Measurements from ENCODE around the gene MYBL2. TPM values are rescaled to one million over a fixed set of nuclear protein-coding genes. Genes with fewer than 3 reads are reported as not detected.
A peak's percentile ranks its signal among the peaks of the same experiment; 100 is the strongest.

MYBL2 gene
- total and polyA plus RNA-seq, 7 experiments from 2014 or later: 0.58 to 69.7 (median 2.7) TPM; not detected in 4

DNA sequence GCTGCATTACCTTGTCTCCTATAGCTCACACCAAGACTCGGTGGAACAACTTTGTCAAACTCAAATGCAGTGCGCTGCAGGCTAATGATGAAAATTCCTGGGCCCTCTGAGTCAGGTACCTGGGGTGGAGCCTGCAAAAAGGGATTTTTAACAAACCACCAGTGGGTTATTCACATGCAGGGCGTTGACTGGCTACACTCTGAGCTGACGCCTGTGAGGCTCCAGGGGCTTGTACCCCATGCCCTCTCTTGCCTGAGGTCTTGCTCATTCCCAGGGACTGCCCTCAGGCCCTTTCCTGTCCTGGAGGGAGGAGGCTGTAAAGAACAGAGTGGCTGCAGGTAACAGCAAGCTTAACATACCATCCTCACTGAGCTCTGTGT is 50.7 kb downstream of the MYBL2 start:
- no peaks in the 10 kb centered on the region for H3K9me3 ChIP-seq (ENCODE audit: control insufficient read depth in 2 of 3, low read length in 3 of 3)

DNA sequence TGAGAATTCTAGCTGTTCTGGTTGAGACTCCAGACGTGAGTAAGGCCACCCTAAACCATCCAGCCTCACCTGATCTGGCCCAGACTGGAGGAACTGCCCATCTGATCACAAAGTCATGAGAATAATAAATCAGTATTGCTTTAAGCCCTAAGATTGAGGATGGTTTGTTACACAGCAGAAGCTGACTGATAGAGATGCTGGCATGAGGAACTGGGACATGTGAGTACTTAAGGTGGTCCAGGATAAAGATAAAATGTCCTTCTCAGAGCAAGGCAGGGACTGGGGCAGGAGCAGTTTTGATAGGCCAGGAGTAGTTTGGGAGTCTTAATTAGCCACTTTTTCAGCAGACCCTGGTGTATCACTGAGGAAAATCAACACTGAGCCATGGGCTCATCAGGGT is 53.1 kb downstream of the MYBL2 start:
- intact Hi-C loops (cut with micrococcal nuclease): loop anchor here (5.0 to 10.0 kb wide), 2 partner anchors 55 to 802 kb away; partner anchors contain the start of genes MYBL2 (in 1 of the 2) and SERINC3 (in 1 of the 2)
- ChIA-PET CTCF (interaction anchor here (0.6 kb wide), 1 partner anchor 29 kb away, joined by 3 read pairs; no protein-coding TSS in a partner anchor), POLR2A (no interaction called here)
- H3K36me3 ChIP-seq (ENCODE audit: control insufficient read depth in 2 of 3, insufficient read depth in 3 of 3, low read length in 3 of 3): no peaks in the 10 kb centered on the region
- H3K4me3 Mint-ChIP-seq: peak overlapping the region in 4 of 10 donors; percentile 11 to 60 (median 40)
- H3K27ac ChIP-seq (ENCODE audit: low read depth, low read length): no peak overlapping the region
- H3K27me3 Mint-ChIP-seq: no peaks in the 10 kb centered on the region
- H3K4me3 ChIP-seq (ENCODE audit: low read length): no peak overlapping the region
- H3K9me3 ChIP-seq (ENCODE audit: control insufficient read depth in 2 of 3, low read length in 3 of 3): no peaks in the 10 kb centered on the region
- H3K9me3 Mint-ChIP-seq: peaks cover 0 to 6% (median 0%) of the 10 kb centered on the region in 11 donors
- peak overlapping the region in 7 of 9 donors; percentile 21 to 95 (median 84) for H3K27ac Mint-ChIP-seq
- H3K4me1 Mint-ChIP-seq: peaks cover 13 to 80% (median 57%) of the 10 kb centered on the region in 7 donors
- ATAC-seq (no peak), DNase-seq (no peak)
- H3K36me3 Mint-ChIP-seq: peaks cover 0 to 17% (median 4%) of the 10 kb centered on the region in 5 donors
- peaks cover 0 to 53% of the 10 kb centered on the region in 2 donors for H3K4me1 ChIP-seq (ENCODE audit: control insufficient read depth in 2 of 2, insufficient read depth in 2 of 2, low read length in 2 of 2)
- H3K27me3 ChIP-seq (ENCODE audit: control insufficient read depth in 2 of 2, insufficient read depth in 2 of 2, low read length in 2 of 2): no peaks in the 10 kb centered on the region

More for the DNA sequence above, 50.7 kb downstream of the MYBL2 start:
- Mint-ChIP-seq H3K27ac (peak overlapping the region in 3 of 9 donors; percentile 34 to 80 (median 51)), H3K9me3 (peaks cover 0 to 6% (median 0%) of the 10 kb centered on the region in 11 donors), H3K4me1 (peaks cover 8 to 56% (median 35%) of the 10 kb centered on the region in 7 donors), H3K27me3 (no peaks in the 10 kb centered on the region), H3K36me3 (peaks cover 0 to 17% (median 4%) of the 10 kb centered on the region in 5 donors), H3K4me3 (no peak overlapping the region)
- Histone ChIP-seq H3K27ac (ENCODE audit: low read depth, low read length) (no peak overlapping the region), H3K4me3 (ENCODE audit: low read length) (no peak overlapping the region), H3K27me3 (ENCODE audit: control insufficient read depth in 2 of 2, insufficient read depth in 2 of 2, low read length in 2 of 2) (no peaks in the 10 kb centered on the region), H3K36me3 (ENCODE audit: control insufficient read depth in 2 of 3, insufficient read depth in 3 of 3, low read length in 3 of 3) (no peaks in the 10 kb centered on the region), H3K4me1 (ENCODE audit: control insufficient read depth in 2 of 2, insufficient read depth in 2 of 2, low read length in 2 of 2) (peaks cover 0 to 33% of the 10 kb centered on the region in 2 donors)
- intact Hi-C loops (cut with micrococcal nuclease): no loop called here
- DNase-seq (no peak), ATAC-seq (no peak)
- POLR2A ChIA-PET: interaction anchor here (0.9 to 1.6 kb wide), 3 partner anchors 11 to 25 kb away, joined by 3 to 6 read pairs (median 4); no protein-coding TSS in a partner anchor
- CTCF ChIA-PET: no interaction called here

DNA sequence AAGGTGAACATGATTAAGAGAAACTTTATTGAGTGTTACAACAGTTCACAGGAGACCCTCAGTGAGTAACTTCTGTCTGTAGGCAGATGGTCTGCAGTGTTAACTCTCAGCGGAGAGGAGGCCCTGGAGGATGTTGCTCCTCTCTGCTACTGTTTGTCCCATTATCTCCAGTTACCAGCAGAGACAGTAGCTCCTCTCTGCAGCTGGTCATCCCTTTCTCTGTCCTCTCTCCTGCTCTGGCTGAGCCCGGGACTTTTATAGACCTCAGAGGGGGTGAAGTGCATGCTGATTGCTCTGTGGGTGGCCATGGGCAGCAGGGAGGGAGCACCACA is 54.1 kb downstream of the MYBL2 start:
- CTCF ChIA-PET: interaction anchor here (1.2 kb wide), 2 partner anchors 29 to 30 kb away, joined by 3 to 5 read pairs; no protein-coding TSS in a partner anchor
- Histone ChIP-seq H3K27me3 (ENCODE audit: control insufficient read depth in 2 of 2, insufficient read depth in 2 of 2, low read length in 2 of 2) (no peaks in the 10 kb centered on the region), H3K9me3 (ENCODE audit: control insufficient read depth in 2 of 3, low read length in 3 of 3) (no peaks in the 10 kb centered on the region), H3K36me3 (ENCODE audit: control insufficient read depth in 2 of 3, insufficient read depth in 3 of 3, low read length in 3 of 3) (no peaks in the 10 kb centered on the region), H3K27ac (ENCODE audit: low read depth, low read length) (peak overlapping the region; percentile 75), H3K4me1 (ENCODE audit: control insufficient read depth in 2 of 2, insufficient read depth in 2 of 2, low read length in 2 of 2) (peaks cover 0 to 53% of the 10 kb centered on the region in 2 donors), H3K4me3 (ENCODE audit: low read length) (no peak overlapping the region)
- ATAC-seq (no peak), DNase-seq (no peak)
- Mint-ChIP-seq H3K4me3 (peak overlapping the region in 8 of 10 donors; percentile 14 to 62 (median 37)), H3K4me1 (peaks cover 13 to 90% (median 65%) of the 10 kb centered on the region in 7 donors), H3K36me3 (peaks cover 0 to 17% (median 4%) of the 10 kb centered on the region in 5 donors), H3K27me3 (no peaks in the 10 kb centered on the region), H3K9me3 (peaks cover 0 to 6% (median 0%) of the 10 kb centered on the region in 11 donors), H3K27ac (peak overlapping the region; percentile 47 to 88 (median 78))
- intact Hi-C loops (cut with micrococcal nuclease): loop anchor here (5.0 to 10.0 kb wide), 2 partner anchors 56 to 801 kb away; partner anchors contain the start of genes MYBL2 (in 1 of the 2) and SERINC3 (in 1 of the 2)
- POLR2A ChIA-PET: interaction anchor here (1.3 kb wide), 1 partner anchor 11 kb away, joined by 4 read pairs; no protein-coding TSS in a partner anchor

DNA sequence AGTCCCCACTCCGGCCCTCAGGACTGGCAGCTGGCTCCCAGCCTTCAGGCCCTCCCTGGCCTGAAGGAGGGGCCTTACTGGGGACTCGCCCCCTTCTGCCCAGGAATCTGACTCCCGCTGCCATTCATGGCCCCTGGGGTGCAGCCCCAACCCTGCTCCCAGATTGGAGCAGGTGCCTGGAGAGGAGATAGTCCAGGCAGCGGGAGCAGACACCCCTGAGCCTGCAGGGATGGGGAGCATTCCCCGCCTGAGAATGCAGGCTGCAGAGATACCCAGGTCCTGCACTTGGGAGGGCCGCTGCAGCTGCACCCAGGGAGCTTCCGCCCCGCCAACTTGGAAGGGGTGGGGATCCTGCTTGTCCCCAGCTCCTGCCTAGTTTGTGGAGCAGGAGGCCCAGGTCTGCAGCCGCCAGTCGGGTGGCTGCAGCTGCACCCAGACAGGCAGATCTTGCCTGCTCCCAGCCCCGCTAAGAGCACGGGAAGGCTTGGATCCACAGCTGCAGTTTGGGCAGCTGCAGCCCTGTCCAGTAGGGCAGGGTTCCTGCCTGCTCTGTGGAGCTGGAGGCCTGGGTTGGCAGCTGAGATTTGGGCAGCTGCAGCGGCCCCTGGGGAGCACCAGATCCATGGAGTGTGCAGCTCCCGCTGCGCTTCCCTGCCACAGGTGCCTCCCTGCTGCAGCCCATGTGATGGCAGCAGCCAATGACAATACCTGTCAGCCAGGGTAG is 54.7 kb downstream of the MYBL2 start:
- Histone ChIP-seq H3K4me1 (ENCODE audit: control insufficient read depth in 2 of 2, insufficient read depth in 2 of 2, low read length in 2 of 2) (peaks cover 0 to 53% of the 10 kb centered on the region in 2 donors), H3K9me3 (ENCODE audit: control insufficient read depth in 2 of 3, low read length in 3 of 3) (no peaks in the 10 kb centered on the region), H3K27me3 (ENCODE audit: control insufficient read depth in 2 of 2, insufficient read depth in 2 of 2, low read length in 2 of 2) (no peaks in the 10 kb centered on the region), H3K27ac (ENCODE audit: low read depth, low read length) (peak overlapping the region; percentile 75), H3K4me3 (ENCODE audit: low read length) (peak overlapping the region; percentile 62), H3K36me3 (ENCODE audit: control insufficient read depth in 2 of 3, insufficient read depth in 3 of 3, low read length in 3 of 3) (no peaks in the 10 kb centered on the region)
- DNase-seq (no peak), ATAC-seq (no peak)
- no peaks in the 10 kb centered on the region for H3K27me3 Mint-ChIP-seq
- peaks cover 0 to 6% (median 0%) of the 10 kb centered on the region in 11 donors for H3K9me3 Mint-ChIP-seq
- intact Hi-C loops (cut with micrococcal nuclease): loop anchor here (2.0 to 10.0 kb wide), 4 partner anchors 27 to 801 kb away; partner anchors contain the start of genes IFT52 (in 1 of the 2), MYBL2 (in 1 of the 2) and SERINC3 (in 1 of the 2)
- peak overlapping the region; percentile 62 to 92 (median 79) for H3K4me3 Mint-ChIP-seq
- H3K36me3 Mint-ChIP-seq: peaks cover 0 to 17% (median 4%) of the 10 kb centered on the region in 5 donors
- CTCF ChIA-PET: interaction anchor here (1.2 kb wide), 2 partner anchors 28 to 30 kb away, joined by 3 to 5 read pairs; no protein-coding TSS in a partner anchor
- H3K4me1 Mint-ChIP-seq: peaks cover 13 to 95% (median 70%) of the 10 kb centered on the region in 7 donors
- POLR2A ChIA-PET: interaction anchor here (1.3 to 2.6 kb wide), 4 partner anchors 10 to 29 kb away, joined by 4 to 15 read pairs (median 5); no protein-coding TSS in a partner anchor
- peak overlapping the region; percentile 65 to 95 (median 88) for H3K27ac Mint-ChIP-seq

DNA sequence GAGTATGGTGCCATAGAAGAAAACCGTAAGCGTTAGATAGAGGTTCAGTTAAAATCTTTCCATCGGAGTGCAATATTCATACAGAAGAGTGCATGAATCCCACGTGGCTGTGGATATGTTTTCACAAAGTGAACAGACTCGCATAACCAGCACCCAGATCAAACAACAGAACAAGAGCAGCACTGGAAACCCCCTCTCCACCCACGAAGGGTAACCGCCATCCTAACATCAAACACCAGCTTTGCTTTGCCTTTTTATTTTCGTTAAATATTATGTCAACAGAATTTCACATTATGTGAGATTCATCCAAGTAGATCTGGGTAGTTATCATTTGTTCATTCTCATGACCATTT is 55.2 kb downstream of the MYBL2 start:
- Histone ChIP-seq H3K27ac (ENCODE audit: low read depth, low read length) (peak overlapping the region; percentile 75), H3K9me3 (ENCODE audit: control insufficient read depth in 2 of 3, low read length in 3 of 3) (no peaks in the 10 kb centered on the region), H3K27me3 (ENCODE audit: control insufficient read depth in 2 of 2, insufficient read depth in 2 of 2, low read length in 2 of 2) (no peaks in the 10 kb centered on the region), H3K36me3 (ENCODE audit: control insufficient read depth in 2 of 3, insufficient read depth in 3 of 3, low read length in 3 of 3) (no peaks in the 10 kb centered on the region), H3K4me3 (ENCODE audit: low read length) (peak overlapping the region; percentile 62), H3K4me1 (ENCODE audit: control insufficient read depth in 2 of 2, insufficient read depth in 2 of 2, low read length in 2 of 2) (peaks cover 0 to 53% of the 10 kb centered on the region in 2 donors)
- peak overlapping the region; percentile 62 to 92 (median 79) for H3K4me3 Mint-ChIP-seq
- POLR2A ChIA-PET: interaction anchor here (1.3 to 2.6 kb wide), 4 partner anchors 10 to 29 kb away, joined by 4 to 15 read pairs (median 5); no protein-coding TSS in a partner anchor
- intact Hi-C loops (cut with micrococcal nuclease): loop anchor here (2.0 to 10.0 kb wide), 4 partner anchors 27 to 800 kb away; partner anchors contain the start of genes IFT52 (in 1 of the 2), MYBL2 (in 1 of the 2) and SERINC3 (in 1 of the 2)
- peak in 8 of 9 donors; percentile 57 to 90 (median 84) for DNase-seq
- ATAC-seq: peak; percentile 97
- peaks cover 0 to 6% (median 0%) of the 10 kb centered on the region in 11 donors for H3K9me3 Mint-ChIP-seq
- H3K4me1 Mint-ChIP-seq: peaks cover 13 to 94% (median 74%) of the 10 kb centered on the region in 7 donors
- H3K36me3 Mint-ChIP-seq: peaks cover 0 to 17% (median 4%) of the 10 kb centered on the region in 5 donors
- CTCF ChIA-PET: interaction anchor here (1.2 kb wide), 1 partner anchor 29 kb away, joined by 5 read pairs; no protein-coding TSS in a partner anchor
- peak overlapping the region; percentile 65 to 95 (median 88) for H3K27ac Mint-ChIP-seq
- H3K27me3 Mint-ChIP-seq: no peaks in the 10 kb centered on the region

DNA sequence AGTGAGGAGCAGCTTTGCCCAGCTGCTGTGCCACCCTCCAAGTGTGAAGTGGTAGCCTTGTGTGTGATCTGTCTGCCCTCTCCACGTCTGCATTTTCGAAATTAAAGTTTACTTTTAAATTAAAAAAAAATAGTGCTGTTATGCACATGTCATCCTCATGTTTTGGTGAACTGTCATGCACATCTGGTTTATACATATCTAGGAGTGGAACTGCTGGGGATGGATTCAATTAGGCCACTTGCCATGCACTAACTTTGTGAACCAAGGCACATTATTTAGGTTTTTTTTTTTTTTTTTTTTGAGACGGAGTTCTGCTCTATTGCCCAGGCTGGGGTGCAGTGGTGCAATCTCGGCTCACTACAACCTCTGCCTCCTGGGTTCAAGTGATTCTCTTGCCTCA is 56.3 kb downstream of the MYBL2 start:
- Histone ChIP-seq H3K4me3 (ENCODE audit: low read length) (no peak overlapping the region), H3K36me3 (ENCODE audit: control insufficient read depth in 2 of 3, insufficient read depth in 3 of 3, low read length in 3 of 3) (no peaks in the 10 kb centered on the region), H3K9me3 (ENCODE audit: control insufficient read depth in 2 of 3, low read length in 3 of 3) (no peaks in the 10 kb centered on the region), H3K4me1 (ENCODE audit: control insufficient read depth in 2 of 2, insufficient read depth in 2 of 2, low read length in 2 of 2) (peaks cover 0 to 51% of the 10 kb centered on the region in 2 donors), H3K27me3 (ENCODE audit: control insufficient read depth in 2 of 2, insufficient read depth in 2 of 2, low read length in 2 of 2) (no peaks in the 10 kb centered on the region), H3K27ac (ENCODE audit: low read depth, low read length) (peak overlapping the region; percentile 75)
- Mint-ChIP-seq H3K27me3 (no peaks in the 10 kb centered on the region), H3K9me3 (peaks cover 0 to 6% (median 0%) of the 10 kb centered on the region in 11 donors), H3K27ac (peak overlapping the region in 7 of 9 donors; percentile 66 to 93 (median 88)), H3K4me1 (peaks cover 14 to 93% (median 78%) of the 10 kb centered on the region in 7 donors), H3K4me3 (peak overlapping the region in 7 of 10 donors; percentile 10 to 85 (median 65)), H3K36me3 (peaks cover 0 to 17% (median 4%) of the 10 kb centered on the region in 5 donors)
- ATAC-seq (no peak), DNase-seq (no peak)
- ChIA-PET CTCF (interaction anchor here (0.6 kb wide), 1 partner anchor 754 kb away, joined by 5 read pairs; no protein-coding TSS in a partner anchor), POLR2A (interaction anchor here (0.7 to 2.6 kb wide), 4 partner anchors 10 to 333 kb away, joined by 3 to 15 read pairs (median 4); no protein-coding TSS in a partner anchor)
- intact Hi-C loops (cut with micrococcal nuclease): loop anchor here (2.0 to 10.0 kb wide), 4 partner anchors 26 to 799 kb away; partner anchors contain the start of genes IFT52 (in 1 of the 2), MYBL2 (in 1 of the 2) and SERINC3 (in 1 of the 2)

All from naive thymus-derived CD4-positive, alpha-beta T cell (primary cell).